ENCODE measurements around the gene ATP8B1.
"Not testable (repeated sequence)": the region's sequence is repeated elsewhere in the genome, so short reads cannot be mapped to it uniquely, and the experiment has no call there.

Gene ATP8B1

GRCh38 chr18:57803103-57803969, at the start of gene ATP8B1:
Gene ATP8B1, minus strand, starts transcription at chr18:57803315. Its CDS starts 71,508 bp downstream, at chr18:57731807.
- H3K36me3 ChIP-seq (ENCODE audit: control insufficient read depth in 1 of 2, insufficient read depth in 2 of 2, low read length in 2 of 2), result no peaks in the 10 kb centered on the region
- H3K4me1 ChIP-seq (ENCODE audit: control insufficient read depth in 1 of 2, insufficient read depth in 2 of 2, low read length in 2 of 2), result peaks cover 10 to 23% of the 10 kb centered on the region in 2 donors
- peaks cover 4% of the 10 kb centered on the region for H3K27me3 ChIP-seq (ENCODE audit: low read depth, low read length)
- peak within 1 kb of the TSS; percentile 68 to 86 for H3K4me3 ChIP-seq (ENCODE audit: low read depth in 1 of 2, low read length in 2 of 2)
- H3K9me3 ChIP-seq (ENCODE audit: control insufficient read depth in 1 of 2, low read length in 2 of 2), result no peaks in the 10 kb centered on the region
- H3K27ac ChIP-seq (ENCODE audit: low read length), result peak within 1 kb of the TSS; percentile 84

- H3K4me1 ChIP-seq (ENCODE audit: control insufficient read depth in 1 of 2, insufficient read depth in 2 of 2, low read length in 2 of 2), result no peaks in the 10 kb centered on the region
- H3K4me3 ChIP-seq (ENCODE audit: low read depth in 1 of 2, low read length in 2 of 2), result no peak overlapping the region
- H3K36me3 ChIP-seq (ENCODE audit: control insufficient read depth in 1 of 2, insufficient read depth in 2 of 2, low read length in 2 of 2), result no peaks in the 10 kb centered on the region
- H3K9me3 ChIP-seq (ENCODE audit: control insufficient read depth in 1 of 2, low read length in 2 of 2), result peaks cover 0 to 3% of the 10 kb centered on the region in 2 donors
- H3K27ac ChIP-seq (ENCODE audit: low read length), result no peak overlapping the region
- no peaks in the 10 kb centered on the region for H3K27me3 ChIP-seq (ENCODE audit: low read depth, low read length)
Observed at GRCh38 chr18:57850063-57850462, 46.9 kb upstream of the ATP8B1 start.

DNA sequence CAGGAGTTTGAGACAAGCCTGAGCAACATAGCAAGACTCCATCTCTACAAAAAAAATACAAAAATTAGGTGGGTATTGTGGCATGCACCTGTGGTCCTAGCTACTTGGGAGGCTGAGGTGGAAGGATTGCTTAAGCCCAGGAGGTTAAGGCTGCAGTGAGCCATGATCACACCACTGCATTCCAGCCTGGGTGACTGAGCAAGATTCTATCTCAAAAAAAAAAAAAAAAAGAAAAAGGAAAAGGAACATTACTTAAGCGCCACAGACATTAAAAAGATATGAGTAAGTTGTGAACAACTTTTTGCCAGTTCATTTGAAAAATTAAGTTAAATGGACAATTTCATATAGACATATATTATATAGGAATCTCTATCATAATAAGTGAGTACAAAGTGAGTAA, 45.3 kb upstream of the ATP8B1 start:
- not testable (repeated sequence) for H3K27ac ChIP-seq (ENCODE audit: low read length); H3K4me1 ChIP-seq (ENCODE audit: control insufficient read depth in 1 of 2, insufficient read depth in 2 of 2, low read length in 2 of 2); H3K36me3 ChIP-seq (ENCODE audit: control insufficient read depth in 1 of 2, insufficient read depth in 2 of 2, low read length in 2 of 2); H3K4me3 ChIP-seq (ENCODE audit: low read depth in 1 of 2, low read length in 2 of 2); H3K27me3 ChIP-seq (ENCODE audit: low read depth, low read length); H3K9me3 ChIP-seq (ENCODE audit: control insufficient read depth in 1 of 2, low read length in 2 of 2)

GRCh38 chr18:57847431-57847830, 44.3 kb upstream of the ATP8B1 start:
- not testable (repeated sequence) for H3K27ac ChIP-seq (ENCODE audit: low read length); H3K4me1 ChIP-seq (ENCODE audit: control insufficient read depth in 1 of 2, insufficient read depth in 2 of 2, low read length in 2 of 2); H3K4me3 ChIP-seq (ENCODE audit: low read depth in 1 of 2, low read length in 2 of 2); H3K9me3 ChIP-seq (ENCODE audit: control insufficient read depth in 1 of 2, low read length in 2 of 2); H3K36me3 ChIP-seq (ENCODE audit: control insufficient read depth in 1 of 2, insufficient read depth in 2 of 2, low read length in 2 of 2); H3K27me3 ChIP-seq (ENCODE audit: low read depth, low read length)

DNA sequence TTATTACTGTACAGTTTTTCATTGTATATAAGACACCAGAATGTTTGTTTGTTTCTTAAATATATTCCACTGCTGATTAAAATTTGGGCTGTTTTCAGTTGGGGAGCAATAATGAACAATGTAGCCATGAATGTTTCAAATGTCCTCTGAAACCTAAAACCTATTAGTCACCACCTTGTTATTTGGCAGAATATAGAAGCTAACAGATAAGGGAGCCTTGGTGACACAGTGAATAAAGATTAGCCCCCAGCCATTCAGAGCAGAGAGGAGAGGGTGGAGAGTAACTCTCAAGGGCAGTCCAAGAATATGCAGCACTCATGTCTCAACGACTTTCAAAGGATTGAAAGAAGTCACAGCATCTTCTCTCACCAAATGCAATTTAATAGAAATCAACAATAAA, 43.1 kb upstream of the ATP8B1 start:
- H3K36me3 ChIP-seq (ENCODE audit: control insufficient read depth in 1 of 2, insufficient read depth in 2 of 2, low read length in 2 of 2), result no peaks in the 10 kb centered on the region
- H3K4me1 ChIP-seq (ENCODE audit: control insufficient read depth in 1 of 2, insufficient read depth in 2 of 2, low read length in 2 of 2), result no peaks in the 10 kb centered on the region
- H3K27me3 ChIP-seq (ENCODE audit: low read depth, low read length), result no peaks in the 10 kb centered on the region
- H3K9me3 ChIP-seq (ENCODE audit: control insufficient read depth in 1 of 2, low read length in 2 of 2), result peaks cover 0 to 3% of the 10 kb centered on the region in 2 donors
- H3K27ac ChIP-seq (ENCODE audit: low read length), result no peak overlapping the region
- H3K4me3 ChIP-seq (ENCODE audit: low read depth in 1 of 2, low read length in 2 of 2), result no peak overlapping the region

- Histone ChIP-seq H3K27ac (ENCODE audit: low read length) (no peak overlapping the region), H3K27me3 (ENCODE audit: low read depth, low read length) (no peaks in the 10 kb centered on the region), H3K4me3 (ENCODE audit: low read depth in 1 of 2, low read length in 2 of 2) (no peak overlapping the region), H3K9me3 (ENCODE audit: control insufficient read depth in 1 of 2, low read length in 2 of 2) (peaks cover 0 to 3% of the 10 kb centered on the region in 2 donors), H3K36me3 (ENCODE audit: control insufficient read depth in 1 of 2, insufficient read depth in 2 of 2, low read length in 2 of 2) (no peaks in the 10 kb centered on the region), H3K4me1 (ENCODE audit: control insufficient read depth in 1 of 2, insufficient read depth in 2 of 2, low read length in 2 of 2) (no peaks in the 10 kb centered on the region)
Observed at GRCh38 chr18:57845605-57846074, 42.5 kb upstream of the ATP8B1 start.

GRCh38 chr18:57844319-57844718, 41.2 kb upstream of the ATP8B1 start:
- H3K4me1 ChIP-seq (ENCODE audit: control insufficient read depth in 1 of 2, insufficient read depth in 2 of 2, low read length in 2 of 2), result no peaks in the 10 kb centered on the region
- H3K9me3 ChIP-seq (ENCODE audit: control insufficient read depth in 1 of 2, low read length in 2 of 2), result no peaks in the 10 kb centered on the region
- H3K4me3 ChIP-seq (ENCODE audit: low read depth in 1 of 2, low read length in 2 of 2), result no peak overlapping the region
- H3K27me3 ChIP-seq (ENCODE audit: low read depth, low read length), result no peaks in the 10 kb centered on the region
- H3K27ac ChIP-seq (ENCODE audit: low read length), result no peak overlapping the region
- H3K36me3 ChIP-seq (ENCODE audit: control insufficient read depth in 1 of 2, insufficient read depth in 2 of 2, low read length in 2 of 2), result no peaks in the 10 kb centered on the region

DNA sequence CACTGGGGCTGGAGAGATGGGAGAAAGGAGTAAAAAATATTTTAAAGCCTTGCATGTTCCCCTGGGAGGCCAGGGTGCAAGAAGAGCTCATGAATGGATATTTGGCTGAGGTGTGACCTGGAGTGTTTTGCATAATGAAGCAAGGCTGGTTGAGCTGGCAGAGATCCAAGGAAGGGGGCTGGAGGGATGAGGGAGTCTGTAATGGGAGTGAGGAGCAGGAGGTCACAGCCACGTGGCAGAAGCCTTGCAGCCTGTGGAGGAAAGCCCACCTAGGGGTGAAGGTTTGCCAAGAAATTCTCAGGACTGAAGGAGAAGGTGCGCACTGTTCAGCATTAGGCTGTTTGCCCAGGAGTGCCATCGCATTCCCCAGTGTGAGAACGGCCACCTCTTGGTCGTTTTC, 40.3 kb upstream of the ATP8B1 start:
- Histone ChIP-seq H3K36me3 (ENCODE audit: control insufficient read depth in 1 of 2, insufficient read depth in 2 of 2, low read length in 2 of 2) (no peaks in the 10 kb centered on the region), H3K27ac (ENCODE audit: low read length) (no peak overlapping the region), H3K4me3 (ENCODE audit: low read depth in 1 of 2, low read length in 2 of 2) (no peak overlapping the region), H3K27me3 (ENCODE audit: low read depth, low read length) (no peaks in the 10 kb centered on the region), H3K9me3 (ENCODE audit: control insufficient read depth in 1 of 2, low read length in 2 of 2) (no peaks in the 10 kb centered on the region), H3K4me1 (ENCODE audit: control insufficient read depth in 1 of 2, insufficient read depth in 2 of 2, low read length in 2 of 2) (no peaks in the 10 kb centered on the region)

DNA sequence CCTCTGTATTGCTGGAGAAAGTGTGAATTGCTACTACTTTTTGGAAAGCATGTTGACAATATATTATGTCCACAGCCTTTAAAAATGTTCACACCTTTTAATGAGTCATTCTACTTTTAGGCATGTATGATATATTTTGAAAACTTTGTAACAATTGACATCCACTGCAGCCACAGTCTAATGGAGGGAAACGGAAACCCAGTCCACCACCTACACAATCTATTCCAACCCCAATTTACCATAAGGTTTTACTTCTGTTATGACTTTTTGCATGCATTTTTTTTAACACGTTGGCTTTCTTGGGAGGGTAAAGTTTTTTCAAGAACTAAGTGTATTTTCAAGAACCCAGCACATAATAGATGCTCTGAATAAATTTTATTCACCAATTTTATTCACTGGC, 38.5 kb upstream of the ATP8B1 start:
- H3K4me3 ChIP-seq (ENCODE audit: low read depth in 1 of 2, low read length in 2 of 2), result no peak overlapping the region
- H3K27ac ChIP-seq (ENCODE audit: low read length), result no peak overlapping the region
- H3K4me1 ChIP-seq (ENCODE audit: control insufficient read depth in 1 of 2, insufficient read depth in 2 of 2, low read length in 2 of 2), result no peaks in the 10 kb centered on the region
- H3K36me3 ChIP-seq (ENCODE audit: control insufficient read depth in 1 of 2, insufficient read depth in 2 of 2, low read length in 2 of 2), result no peaks in the 10 kb centered on the region
- H3K9me3 ChIP-seq (ENCODE audit: control insufficient read depth in 1 of 2, low read length in 2 of 2), result no peaks in the 10 kb centered on the region
- no peaks in the 10 kb centered on the region for H3K27me3 ChIP-seq (ENCODE audit: low read depth, low read length)

DNA sequence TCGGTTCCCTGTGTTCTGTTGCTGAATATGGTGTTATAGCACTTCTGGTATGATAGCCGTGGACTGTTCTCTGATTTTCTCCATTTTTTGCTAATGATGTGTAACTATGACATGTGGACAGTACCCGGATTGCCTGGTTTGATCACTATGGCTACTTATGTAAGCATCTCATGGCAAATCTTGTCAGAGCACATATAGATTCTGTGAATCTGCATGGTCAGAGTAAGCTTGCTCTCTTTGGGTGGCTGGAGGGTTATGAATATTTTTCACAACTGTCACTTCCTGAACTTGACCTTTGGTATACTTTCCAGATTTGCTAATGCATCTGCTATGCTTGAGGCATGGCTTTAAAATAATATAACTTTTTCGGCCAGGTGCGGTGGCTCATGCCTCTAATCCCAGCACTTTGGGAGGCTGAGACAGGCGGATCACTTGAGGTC, 36.8 kb upstream of the ATP8B1 start:
- H3K36me3 ChIP-seq (ENCODE audit: control insufficient read depth in 1 of 2, insufficient read depth in 2 of 2, low read length in 2 of 2), result no peaks in the 10 kb centered on the region
- H3K4me3 ChIP-seq (ENCODE audit: low read depth in 1 of 2, low read length in 2 of 2), result no peak overlapping the region
- H3K9me3 ChIP-seq (ENCODE audit: control insufficient read depth in 1 of 2, low read length in 2 of 2), result no peaks in the 10 kb centered on the region
- no peaks in the 10 kb centered on the region for H3K27me3 ChIP-seq (ENCODE audit: low read depth, low read length)
- H3K4me1 ChIP-seq (ENCODE audit: control insufficient read depth in 1 of 2, insufficient read depth in 2 of 2, low read length in 2 of 2), result no peaks in the 10 kb centered on the region
- no peak overlapping the region for H3K27ac ChIP-seq (ENCODE audit: low read length)

- Histone ChIP-seq H3K4me1 (ENCODE audit: control insufficient read depth in 1 of 2, insufficient read depth in 2 of 2, low read length in 2 of 2) (no peaks in the 10 kb centered on the region), H3K27ac (ENCODE audit: low read length) (no peak overlapping the region)
Observed at GRCh38 chr18:57837917-57838548, 34.9 kb upstream of the ATP8B1 start.

More at GRCh38 chr18:57837917-57838548, 34.9 kb upstream of the ATP8B1 start:
- Histone ChIP-seq H3K4me3 (ENCODE audit: low read depth in 1 of 2, low read length in 2 of 2) (no peak overlapping the region), H3K27me3 (ENCODE audit: low read depth, low read length) (no peaks in the 10 kb centered on the region), H3K9me3 (ENCODE audit: control insufficient read depth in 1 of 2, low read length in 2 of 2) (no peaks in the 10 kb centered on the region), H3K36me3 (ENCODE audit: control insufficient read depth in 1 of 2, insufficient read depth in 2 of 2, low read length in 2 of 2) (no peaks in the 10 kb centered on the region)
